ENCODE data around the gene DNAJB8. TPM values are rescaled to one million over a fixed set of nuclear protein-coding genes. Genes with fewer than 3 reads are reported as not detected.

DNAJB8 gene
- total RNA-seq, 4 donors from 2014 or later: not detected

- Histone ChIP-seq H3K27ac (no peak overlapping the region), H3K36me3 (no peaks in the 10 kb centered on the region), H3K9me3 (no peaks in the 10 kb centered on the region), H3K27me3 (peaks cover 0 to 7% (median 0%) of the 10 kb centered on the region in 3 donors), H3K4me3 (no peak overlapping the region), H3K4me1 (no peaks in the 10 kb centered on the region)
- no peak for ATAC-seq
- TF ChIP-seq, protein P1, sequence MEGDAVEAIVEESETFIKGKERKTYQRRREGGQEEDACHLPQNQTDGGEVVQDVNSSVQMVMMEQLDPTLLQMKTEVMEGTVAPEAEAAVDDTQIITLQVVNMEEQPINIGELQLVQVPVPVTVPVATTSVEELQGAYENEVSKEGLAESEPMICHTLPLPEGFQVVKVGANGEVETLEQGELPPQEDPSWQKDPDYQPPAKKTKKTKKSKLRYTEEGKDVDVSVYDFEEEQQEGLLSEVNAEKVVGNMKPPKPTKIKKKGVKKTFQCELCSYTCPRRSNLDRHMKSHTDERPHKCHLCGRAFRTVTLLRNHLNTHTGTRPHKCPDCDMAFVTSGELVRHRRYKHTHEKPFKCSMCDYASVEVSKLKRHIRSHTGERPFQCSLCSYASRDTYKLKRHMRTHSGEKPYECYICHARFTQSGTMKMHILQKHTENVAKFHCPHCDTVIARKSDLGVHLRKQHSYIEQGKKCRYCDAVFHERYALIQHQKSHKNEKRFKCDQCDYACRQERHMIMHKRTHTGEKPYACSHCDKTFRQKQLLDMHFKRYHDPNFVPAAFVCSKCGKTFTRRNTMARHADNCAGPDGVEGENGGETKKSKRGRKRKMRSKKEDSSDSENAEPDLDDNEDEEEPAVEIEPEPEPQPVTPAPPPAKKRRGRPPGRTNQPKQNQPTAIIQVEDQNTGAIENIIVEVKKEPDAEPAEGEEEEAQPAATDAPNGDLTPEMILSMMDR (IDR thresholded peaks at IDR 0.05 in 4 of 5, conservative IDR thresholded peaks at IDR 0.05 in 1 of 5): no peak
- TF ChIP-seq POLR2A (IDR thresholded peaks at IDR 0.05): no peak
- in situ Hi-C loops (cut with MboI; ENCODE audit: low sequenced_read_pairs in 4 of 4): no loop called here
- no peak for DNase-seq
- intact Hi-C loops (cut with DNase I; ENCODE audit: low total_unique reads): no loop called here
Observed at GRCh38 chr3:128452678-128453275, 13.9 kb downstream of the DNAJB8 start.

DNA sequence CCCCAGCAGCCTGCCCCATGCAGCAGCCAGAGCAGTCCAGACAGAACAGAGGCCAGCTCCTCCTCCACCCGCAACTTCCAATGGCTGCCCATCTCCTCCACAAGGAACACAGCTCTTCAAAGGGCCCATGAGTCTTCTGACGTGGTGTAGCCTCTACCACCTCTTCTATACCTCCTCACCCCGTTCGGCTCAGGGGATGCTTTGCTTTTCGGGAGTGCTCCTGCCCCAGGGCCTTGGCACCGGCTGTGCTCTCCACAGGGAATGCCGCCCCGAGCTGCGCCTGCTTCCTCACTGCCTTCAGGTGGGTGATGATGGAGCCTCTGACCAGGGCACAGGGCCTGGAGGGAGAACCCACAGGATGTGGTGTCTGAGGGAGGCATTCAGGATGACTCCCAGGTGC, 14.6 kb downstream of the DNAJB8 start:
- H3K4me1 ChIP-seq: no peaks in the 10 kb centered on the region
- ATAC-seq: no peak
- no peaks in the 10 kb centered on the region for H3K9me3 ChIP-seq
- H3K36me3 ChIP-seq: no peaks in the 10 kb centered on the region
- H3K4me3 ChIP-seq: no peak overlapping the region
- intact Hi-C loops (cut with DNase I; ENCODE audit: low total_unique reads): no loop called here
- no peak for TF ChIP-seq POLR2A (IDR thresholded peaks at IDR 0.05)
- TF ChIP-seq, protein P1 (IDR thresholded peaks at IDR 0.05 in 4 of 5, conservative IDR thresholded peaks at IDR 0.05 in 1 of 5): no peak
- in situ Hi-C loops (cut with MboI; ENCODE audit: low sequenced_read_pairs in 4 of 4): no loop called here
- no peak overlapping the region for H3K27ac ChIP-seq
- H3K27me3 ChIP-seq: peaks cover 0 to 7% (median 0%) of the 10 kb centered on the region in 3 donors
- DNase-seq: no peak

DNA sequence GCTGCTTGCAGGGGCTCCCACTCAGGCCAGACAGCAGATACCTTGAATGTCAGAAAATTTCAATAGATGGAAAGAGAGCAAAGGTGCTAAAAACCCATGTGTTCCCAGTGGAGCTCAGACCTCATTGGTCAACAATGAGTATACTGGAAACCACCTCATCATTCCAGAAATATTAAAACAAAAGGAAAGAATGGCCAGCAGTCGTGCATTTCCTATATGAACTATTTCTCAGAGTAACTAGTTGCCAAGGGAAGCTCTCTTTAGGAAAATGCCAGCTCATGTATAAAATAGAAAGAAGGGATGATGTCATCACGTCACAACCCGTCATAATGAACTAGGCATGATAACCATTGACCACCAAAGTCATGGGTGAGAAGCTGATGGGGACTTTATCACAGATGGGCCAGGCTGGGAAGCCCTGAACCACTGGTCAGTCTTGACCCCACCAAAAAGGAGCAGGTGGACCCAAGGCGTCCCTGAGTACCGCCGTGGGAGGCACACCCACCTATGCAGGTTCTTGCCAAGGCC, 17.5 kb downstream of the DNAJB8 start:
- ATAC-seq: no peak
- in situ Hi-C loops (cut with MboI; ENCODE audit: low sequenced_read_pairs in 4 of 4): loop anchor here in 1 of 4 donors (25.0 kb wide), 1 partner anchor 138 kb away; no protein-coding TSS in a partner anchor

GRCh38 chr3:128448491-128448890, 18.2 kb downstream of the DNAJB8 start:
- in situ Hi-C loops (cut with MboI; ENCODE audit: low sequenced_read_pairs in 4 of 4): loop anchor here in 1 of 4 donors (25.0 kb wide), 1 partner anchor 139 kb away; no protein-coding TSS in a partner anchor
- H3K36me3 ChIP-seq: no peaks in the 10 kb centered on the region
- no peak overlapping the region for H3K4me3 ChIP-seq
- no peaks in the 10 kb centered on the region for H3K4me1 ChIP-seq
- intact Hi-C loops (cut with DNase I; ENCODE audit: low total_unique reads): no loop called here
- DNase-seq: no peak
- no peaks in the 10 kb centered on the region for H3K27me3 ChIP-seq
- ATAC-seq: no peak
- no peaks in the 10 kb centered on the region for H3K9me3 ChIP-seq
- no peak overlapping the region for H3K27ac ChIP-seq
- TF ChIP-seq, protein P1 (IDR thresholded peaks at IDR 0.05 in 4 of 5, conservative IDR thresholded peaks at IDR 0.05 in 1 of 5): no peak
- no peak for TF ChIP-seq POLR2A (IDR thresholded peaks at IDR 0.05)

More for the DNA sequence above, 17.5 kb downstream of the DNAJB8 start:
- Histone ChIP-seq H3K27me3 (no peaks in the 10 kb centered on the region), H3K27ac (no peak overlapping the region), H3K36me3 (no peaks in the 10 kb centered on the region), H3K9me3 (no peaks in the 10 kb centered on the region), H3K4me1 (no peaks in the 10 kb centered on the region), H3K4me3 (no peak overlapping the region)
- no peak for DNase-seq
- intact Hi-C loops (cut with DNase I; ENCODE audit: low total_unique reads): no loop called here
- TF ChIP-seq POLR2A (IDR thresholded peaks at IDR 0.05): no peak
- TF ChIP-seq, protein P1 (IDR thresholded peaks at IDR 0.05 in 4 of 5, conservative IDR thresholded peaks at IDR 0.05 in 1 of 5): no peak
